HepG2 (cell line): ENCODE results near the gene MTHFD2. TPM values are rescaled to one million over a fixed set of nuclear protein-coding genes. Genes with fewer than 3 reads are reported as not detected.

Source experiments
- BCLAF1 ChIP-seq: fragments of 450-650 bp; IDR thresholded peaks from 2 replicates; pipeline ENCODE4 v1.6.1; 2017; ENCODE audit warnings: mild to moderate bottlenecking
- CTCF ChIP-seq: sonication (generic); formaldehyde crosslinking; IDR thresholded peaks from 2 replicates; pipeline ENCODE4 v1.5.0; 2020; ENCODE audit warnings: mild to moderate bottlenecking, missing genetic modification reagents, moderate library complexity
- DBP ChIP-seq: sonication (generic); formaldehyde crosslinking; IDR thresholded peaks from 2 replicates; pipeline ENCODE4 v1.4.0; 2020; ENCODE audit warnings: missing genetic modification reagents; ENCODE audit errors: not compliant biosample characterization
- DMAP1 ChIP-seq: IDR thresholded peaks from 2 replicates; pipeline ENCODE4 v1.6.1; 2016
- HMGXB4 ChIP-seq, 2 experiments: sonication (generic) in 1 of 2; formaldehyde crosslinking in 1 of 2; IDR thresholded peaks; 2 replicates each; pipeline versions ENCODE4 v1.4.0 to v1.6.1; 2018 to 2020; ENCODE audit warnings: missing genetic modification reagents in 2 of 2, borderline replicate concordance in 1 of 2, low read depth in 1 of 2, mild to moderate bottlenecking in 1 of 2, missing biosample characterization in 1 of 2
- IKZF1 ChIP-seq: fragments of 450-650 bp; IDR thresholded peaks from 2 replicates; pipeline ENCODE4 v1.7.1; 2016
- KDM4B ChIP-seq: sonication (generic); formaldehyde crosslinking; IDR thresholded peaks from 2 replicates; pipeline ENCODE4 v1.4.0; 2020; ENCODE audit warnings: missing genetic modification reagents
- SMYD3 ChIP-seq: sonication (generic); formaldehyde crosslinking; IDR thresholded peaks from 2 replicates; pipeline ENCODE4 v1.8.1; 2023; ENCODE audit warnings: mild to moderate bottlenecking, missing genetic modification reagents
- TMF1 ChIP-seq: sonication (generic); formaldehyde crosslinking; IDR thresholded peaks from 2 replicates; pipeline ENCODE4 v1.8.1; 2022; ENCODE audit warnings: low read depth, missing genetic modification reagents
- XBP1 ChIP-seq: sonication (generic); formaldehyde crosslinking; IDR thresholded peaks from 2 replicates; pipeline ENCODE4 v1.5.0; 2020; ENCODE audit warnings: missing genetic modification reagents
- ZBTB4 ChIP-seq: sonication (generic); formaldehyde crosslinking; IDR thresholded peaks from 2 replicates; pipeline ENCODE4 v1.4.0; 2020; ENCODE audit warnings: missing genetic modification reagents, mild to moderate bottlenecking, borderline replicate concordance
- ZFP1 ChIP-seq: IDR thresholded peaks from 2 replicates; pipeline ENCODE4 v1.6.1; 2016
- ZFP62 ChIP-seq: sonication (generic); formaldehyde crosslinking; IDR thresholded peaks from 2 replicates; pipeline ENCODE4 v1.4.0; 2020; ENCODE audit warnings: missing genetic modification reagents
- ZMAT5 ChIP-seq: sonication (generic); formaldehyde crosslinking; IDR thresholded peaks from 2 replicates; pipeline ENCODE4 v1.5.0; 2020; ENCODE audit warnings: mild to moderate bottlenecking, low read depth, missing genetic modification reagents, borderline replicate concordance
- ZNF10 ChIP-seq: sonication (generic); formaldehyde crosslinking; IDR thresholded peaks from 2 replicates; pipeline ENCODE4 v1.4.0; 2020; ENCODE audit warnings: mild to moderate bottlenecking, low read depth, missing genetic modification reagents, borderline replicate concordance
- ZNF253 ChIP-seq: sonication (generic); formaldehyde crosslinking; IDR thresholded peaks from 2 replicates; pipeline ENCODE4 v1.8.0; 2022; ENCODE audit warnings: mild to moderate bottlenecking, missing genetic modification reagents, borderline replicate concordance
- polyA plus RNA-seq, 8 experiments: library from polyadenylated mRNA; depleted of rRNA in 3 of 8; stranded (reverse) in 7 of 8; unstranded in 1 of 8; fragments of >200 nt; fragmentation: Illumina TruSeq in 4 of 8; extraction: Trizol in 4 of 8; gene quantifications; 2 replicates each; pipeline versions ENCODE4 v1.2.1 to v1.2.3, GENCODE V29; 2011 to 2016; ENCODE audit warnings: low read depth in 4 of 8, missing spikeins in 1 of 8, mixed read lengths in 1 of 8; ENCODE audit not compliant: insufficient read depth in 1 of 8
- total RNA-seq, 5 experiments: library from RNA; depleted of rRNA; stranded (reverse); fragments of >200 nt; fragmentation: Illumina TruSeq; extraction: Trizol; gene quantifications; 2 replicates each; pipeline ENCODE4 v1.2.3, GENCODE V29; 2016; ENCODE audit warnings: low read depth in 1 of 5

MTHFD2 gene
- total and polyA plus RNA-seq, 2 of the 13 experiments (the other 11 are each of a cell fraction or from before 2014, with no cell fraction given), result 188 to 269 TPM

- no peak; the same call in 1 of the 2 replicates for TF ChIP-seq CTCF
- no peak for TF ChIP-seq IKZF1
- peak; percentile 45; the same call in 1 of the 2 replicates for TF ChIP-seq TMF1
- no peak for TF ChIP-seq ZNF10
- no peak for TF ChIP-seq BCLAF1
- no peak for TF ChIP-seq DBP
- TF ChIP-seq XBP1, result no peak
- TF ChIP-seq ZBTB4 (CRISPR knock-in tag), result no peak
- no peak for TF ChIP-seq ZNF253 (CRISPR knock-in tag)
- TF ChIP-seq DMAP1 (CRISPR knock-in tag), result peak; percentile 82; the same call in 1 of the 2 replicates
- no peak for TF ChIP-seq SMYD3 (CRISPR knock-in tag)
- TF ChIP-seq HMGXB4 (CRISPR knock-in tag; IDR thresholded peaks at IDR 0.05; ENCODE audit: borderline replicate concordance in 1 of 2, low read depth in 1 of 2), result peak; percentile 84 to 92; a peak in 3 of 4 replicates
- 0 out of 2 replicates have a peak, but pooled peaks have one; percentile 62 for TF ChIP-seq KDM4B (CRISPR knock-in tag)
- no peak for TF ChIP-seq ZMAT5 (CRISPR knock-in tag)
- no peak for TF ChIP-seq ZFP62 (CRISPR knock-in tag)
- TF ChIP-seq ZFP1 (CRISPR knock-in tag), result no peak
Measured at GRCh38 chr2:74178211-74179062, 20.0 kb upstream of the MTHFD2 start, which contains the start of gene MOB1A (continued).
